ENCODE measurements around the gene TBC1D13.
"Not testable (repeated sequence)": the region's sequence is repeated elsewhere in the genome, so short reads cannot be mapped to it uniquely, and the experiment has no call there.

TBC1D13 gene

DNA sequence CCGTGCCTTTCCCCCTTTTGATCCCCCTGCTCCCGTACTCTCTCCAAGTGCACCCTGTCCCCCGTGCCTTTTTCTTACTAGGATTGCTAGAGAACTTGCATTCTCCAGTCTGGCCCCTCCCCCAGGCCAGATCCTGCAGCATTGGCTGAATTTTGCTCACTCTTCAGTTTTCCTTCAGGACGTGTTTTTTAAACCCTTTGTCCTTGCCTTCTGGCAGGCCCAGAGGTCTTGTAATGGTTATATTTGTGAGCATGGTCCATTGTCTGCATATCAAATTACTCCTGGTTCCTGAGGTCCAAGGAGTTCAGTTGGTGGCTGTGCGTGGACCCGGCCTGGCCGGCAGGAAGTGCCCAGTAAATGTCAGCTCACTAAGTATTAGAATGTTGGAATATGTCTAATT lies 606 bp downstream of the TBC1D13 start:
- peak; percentile 41 for DNase-seq

- DNase-seq = no peak
Measured at GRCh38 chr9:128788445-128788844, 1.4 kb downstream of the TBC1D13 start.

GRCh38 chr9:128790536-128790935 lies 3.5 kb downstream of the TBC1D13 start:
- no peak for DNase-seq

- no peak for DNase-seq
Measured at GRCh38 chr9:128792134-128792533, 5.1 kb downstream of the TBC1D13 start.

GRCh38 chr9:128792978-128793686 lies 6.1 kb downstream of the TBC1D13 start:
- no peak for DNase-seq

GRCh38 chr9:128794961-128795360 lies 7.9 kb downstream of the TBC1D13 start:
- DNase-seq = not testable (repeated sequence)

- DNase-seq = no peak
Measured at GRCh38 chr9:128798896-128799295, 11.8 kb downstream of the TBC1D13 start.

DNA sequence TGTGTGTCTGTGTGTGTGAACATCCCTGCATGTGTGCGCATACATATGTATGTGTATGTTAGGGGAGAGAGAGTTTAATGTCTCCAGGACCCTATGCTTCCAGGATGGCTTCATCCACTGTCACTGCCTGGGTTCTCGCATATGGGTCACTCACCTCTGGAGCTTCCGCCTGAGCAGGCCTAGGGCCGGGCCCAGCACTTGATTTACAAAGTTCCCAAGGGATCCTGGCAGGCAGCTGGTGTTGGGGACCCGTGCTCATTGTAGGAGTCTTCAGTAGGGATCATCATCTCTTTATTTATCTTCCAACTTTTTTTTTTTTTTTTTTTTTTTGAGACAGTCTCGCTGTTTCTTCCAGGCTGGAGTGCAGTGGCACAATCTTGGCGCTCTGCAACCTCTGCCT lies 13.0 kb downstream of the TBC1D13 start:
- no peak for DNase-seq

DNA sequence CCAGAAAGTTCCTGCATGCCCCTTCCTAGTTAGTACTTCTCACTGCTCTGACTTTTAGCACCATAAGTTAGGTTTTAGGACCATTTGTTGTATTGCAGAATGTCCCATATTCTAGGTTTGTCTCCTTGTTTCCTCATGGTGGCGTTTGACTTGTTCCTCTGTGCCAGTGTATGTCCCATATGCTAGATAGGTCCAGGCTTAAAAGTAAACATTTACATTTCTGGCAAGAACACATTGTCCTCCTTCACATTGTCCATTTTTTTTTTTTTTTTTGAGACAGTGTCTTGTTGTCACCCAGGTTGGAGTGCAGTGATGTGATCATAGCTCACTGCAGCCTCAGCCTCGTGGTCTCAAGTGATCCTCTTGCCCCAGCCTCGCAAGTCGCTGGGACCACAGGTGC lies 15.4 kb downstream of the TBC1D13 start:
- DNase-seq = no peak

GRCh38 chr9:128805661-128806060 lies 18.6 kb downstream of the TBC1D13 start:
- DNase-seq = no peak

- no peak for DNase-seq
Measured at GRCh38 chr9:128807827-128808226, 20.8 kb downstream of the TBC1D13 start.

DNA sequence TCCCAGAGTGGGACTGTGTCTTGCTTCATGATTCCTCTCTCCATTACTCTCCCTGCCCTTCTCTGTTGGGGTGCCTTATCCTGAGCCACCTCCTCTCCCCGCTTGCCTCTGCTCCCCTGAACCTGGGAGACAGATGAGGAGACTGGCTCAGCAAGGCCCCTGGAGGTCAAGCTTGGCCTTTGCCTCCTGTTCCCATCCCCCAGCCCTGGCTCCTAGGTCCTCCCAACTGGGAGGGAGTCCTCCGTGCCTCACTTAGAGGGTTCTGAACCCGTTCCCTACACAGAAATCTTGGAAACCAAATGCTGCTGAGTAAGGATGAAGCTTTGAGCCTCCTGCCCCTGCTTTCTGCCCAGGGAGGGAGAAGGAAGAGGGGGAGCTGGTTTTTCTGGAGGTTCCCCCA lies 21.5 kb downstream of the TBC1D13 start:
- no peak for DNase-seq

- no peak for DNase-seq
Measured at GRCh38 chr9:128809036-128809599, 22.1 kb downstream of the TBC1D13 start.

DNA sequence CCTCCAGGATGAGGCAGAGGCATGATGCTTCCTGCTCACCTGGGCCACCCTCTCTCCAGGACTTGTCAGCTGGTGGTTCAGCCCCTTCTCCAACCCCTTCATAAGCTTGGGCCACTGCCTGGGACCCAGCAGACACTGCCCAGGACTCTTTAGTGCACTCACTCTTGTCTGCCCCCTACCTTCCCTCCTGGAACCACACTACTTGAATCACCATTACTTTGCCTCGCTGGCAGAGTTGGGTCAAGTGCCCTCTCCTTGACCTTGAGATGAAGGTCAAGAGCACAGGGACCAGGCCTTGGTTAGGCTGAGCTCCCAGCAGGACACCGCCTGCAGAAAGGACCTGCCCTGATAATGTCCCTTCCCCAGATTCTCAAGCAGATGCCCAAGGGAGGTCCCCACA lies 22.8 kb downstream of the TBC1D13 start:
- DNase-seq = no peak

- no peak for DNase-seq
Measured at GRCh38 chr9:128810873-128811272, 23.8 kb downstream of the TBC1D13 start.

DNA sequence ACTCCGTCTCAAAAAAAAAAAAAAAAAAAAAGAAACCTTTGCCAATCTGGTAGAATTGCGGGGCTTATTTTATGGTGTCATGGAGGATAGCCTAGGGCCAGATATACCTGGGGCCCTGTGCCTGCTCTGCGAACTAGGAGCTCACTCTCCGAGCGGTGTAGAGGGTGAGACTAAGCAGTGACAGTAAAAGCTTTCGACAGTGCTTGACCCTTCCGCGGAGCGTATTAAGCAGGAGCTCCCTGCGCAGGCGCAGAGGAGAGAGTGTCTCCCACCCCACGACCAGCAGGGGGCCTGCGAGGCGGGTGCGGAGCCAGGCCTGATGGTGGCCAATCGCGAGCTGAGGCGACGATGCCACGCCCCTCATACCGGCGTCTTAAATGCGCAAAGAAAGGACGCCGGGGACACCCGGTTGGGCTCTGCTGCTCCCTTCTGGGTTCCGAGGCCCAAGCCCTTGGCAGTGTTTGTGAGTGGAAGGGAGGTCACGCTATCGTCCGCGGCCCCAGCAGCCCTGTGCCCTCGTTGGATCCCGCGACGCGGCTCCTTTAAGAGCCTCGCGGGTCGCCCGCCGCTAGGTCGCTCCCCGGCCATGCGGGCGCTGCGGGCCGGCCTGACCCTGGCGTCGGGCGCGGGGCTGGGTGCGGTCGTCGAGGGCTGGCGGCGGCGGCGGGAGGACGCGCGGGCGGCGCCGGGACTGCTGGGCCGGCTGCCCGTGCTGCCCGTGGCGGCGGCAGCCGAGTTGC lies 31.2 kb downstream of the TBC1D13 start, which contains the start of gene ENDOG:
TSS of gene ENDOG (plus strand) at position 402 of the 740 bp plus-strand sequence. CDS start at position 587, 185 bp downstream.
- DNase-seq = peak; percentile 99

- DNase-seq = peak; percentile 62
Measured at GRCh38 chr9:128818839-128819715, 32.0 kb downstream of the TBC1D13 start.

DNA sequence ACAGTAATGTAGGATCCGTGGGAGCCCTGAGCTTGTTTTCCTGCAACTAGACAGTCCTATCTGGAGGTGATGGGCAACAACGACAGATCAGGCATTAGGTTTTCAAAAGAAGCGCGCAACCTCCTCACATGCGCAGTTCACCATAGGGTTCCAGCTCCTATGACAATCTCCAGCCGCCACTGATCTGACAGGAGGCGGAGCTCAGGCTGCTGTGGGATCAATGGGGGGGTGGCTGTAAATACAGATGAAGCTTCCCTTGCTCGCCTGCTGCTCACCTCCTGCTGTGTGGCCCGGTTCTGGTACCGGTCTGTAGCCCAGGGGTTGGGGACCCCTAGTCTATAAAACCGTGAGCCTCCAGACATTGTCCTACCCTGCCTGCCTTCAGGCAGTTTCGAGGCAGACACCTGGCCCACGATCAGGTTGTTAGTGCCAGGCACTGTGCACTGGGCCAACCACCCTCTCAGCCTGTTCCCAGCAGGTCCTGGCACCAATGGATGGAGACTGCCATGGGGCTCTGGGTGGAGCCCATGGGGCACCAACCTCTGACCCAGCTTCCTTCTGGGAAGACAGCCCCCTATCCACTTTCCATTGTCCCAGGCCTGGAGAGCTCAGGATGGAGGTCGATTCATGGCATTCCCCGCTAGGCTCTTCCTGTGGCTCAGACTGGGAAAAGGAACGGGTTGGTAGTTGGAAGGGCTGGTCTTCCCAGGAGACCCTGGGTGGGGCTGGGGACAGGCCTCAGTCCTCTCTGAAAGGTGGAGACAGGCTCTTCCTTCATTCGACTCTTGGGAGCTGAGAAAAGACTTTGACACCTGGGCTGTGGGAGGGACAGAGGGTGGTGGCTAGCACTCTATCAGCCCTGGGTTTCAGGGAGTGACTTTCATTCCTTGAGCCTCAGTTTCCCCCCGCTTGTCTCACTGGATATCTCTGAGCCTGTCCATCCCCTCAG lies 32.9 kb downstream of the TBC1D13 start:
- DNase-seq = peak; percentile 58

DNA sequence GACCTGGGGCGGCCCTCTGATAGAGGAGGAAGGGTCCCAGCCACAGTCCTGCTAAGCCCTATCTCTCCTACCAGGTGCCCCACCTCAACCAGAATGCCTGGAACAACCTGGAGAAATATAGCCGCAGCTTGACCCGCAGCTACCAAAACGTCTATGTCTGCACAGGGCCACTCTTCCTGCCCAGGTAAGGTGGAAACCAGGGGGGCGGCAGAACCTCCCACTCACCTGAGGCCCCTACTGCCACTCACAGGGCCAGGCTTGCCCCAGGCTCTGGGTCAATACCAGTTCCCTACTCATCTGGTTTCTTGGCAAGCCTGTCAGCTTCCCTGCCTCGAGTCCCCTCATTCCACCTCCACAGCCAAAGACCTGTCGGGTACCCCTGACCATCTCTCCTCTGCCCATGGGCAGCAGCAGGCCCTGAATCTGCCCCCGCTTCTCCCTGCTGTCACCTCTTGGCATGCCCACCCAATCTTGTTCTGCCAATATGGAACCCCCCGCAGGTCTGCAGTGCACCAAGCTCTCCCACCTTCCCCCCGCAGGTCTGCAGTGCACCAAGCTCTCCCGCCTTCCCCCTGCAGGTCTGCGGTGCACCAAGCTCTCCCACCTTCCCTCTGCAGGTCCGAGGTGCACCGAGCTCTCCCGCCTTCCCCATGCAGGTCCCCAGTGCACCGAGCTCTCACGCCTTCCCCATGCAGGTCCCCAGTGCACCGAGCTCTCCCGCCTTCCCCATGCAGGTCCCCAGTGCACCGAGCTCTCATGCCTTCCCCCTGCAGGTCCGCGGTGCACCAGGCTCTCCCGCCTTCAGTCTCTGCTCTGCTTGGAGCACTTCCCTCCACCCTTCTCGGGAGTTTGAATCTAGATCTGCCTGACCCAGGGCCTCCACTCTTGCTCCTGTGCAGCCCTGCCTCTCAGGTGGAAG lies 33.9 kb downstream of the TBC1D13 start:
- no peak for DNase-seq

DNA sequence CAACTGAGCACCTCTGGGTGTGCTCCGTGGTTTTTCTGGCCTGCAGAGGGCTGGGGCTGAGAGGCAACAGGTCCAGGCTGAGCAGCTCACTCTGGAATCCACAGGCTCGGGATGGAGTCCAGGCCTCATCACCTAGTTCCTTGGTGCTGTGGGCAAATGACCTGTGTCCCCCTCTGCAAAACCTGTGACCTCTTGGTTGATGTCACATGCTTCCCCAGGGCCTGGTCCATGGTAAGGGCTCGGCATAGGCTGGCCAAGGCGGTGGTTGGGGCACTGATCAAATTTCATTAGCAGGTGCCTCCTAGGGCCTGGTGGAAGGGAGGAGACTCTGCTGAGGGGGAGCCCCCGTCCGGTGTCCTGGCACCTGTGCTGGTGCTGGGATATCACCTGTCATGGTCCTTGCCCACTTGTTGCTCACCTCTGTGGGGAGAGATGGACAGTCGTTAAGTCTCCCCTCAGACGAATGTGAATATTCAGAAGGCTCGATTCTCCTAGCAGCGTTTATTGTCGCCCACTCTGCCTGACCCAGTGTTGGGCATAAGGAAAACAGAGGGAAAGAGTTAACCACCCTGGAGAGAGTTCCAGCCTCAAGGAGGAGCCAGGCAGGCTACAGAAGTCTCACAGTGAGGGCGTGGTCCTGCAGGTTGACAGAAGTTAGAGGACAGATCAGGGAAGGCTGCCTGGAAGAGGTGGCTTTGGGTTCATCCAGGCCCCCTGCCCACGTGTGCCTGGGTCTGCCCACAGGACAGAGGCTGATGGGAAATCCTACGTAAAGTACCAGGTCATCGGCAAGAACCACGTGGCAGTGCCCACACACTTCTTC lies 34.7 kb downstream of the TBC1D13 start:
- no peak for DNase-seq
